Hematopoietic multipotent progenitor cell treated with erythropoietin and hydrocortisone succinate and interleukin-3 and kit ligand, for 8 days (in vitro differentiated cells): ENCODE data around the gene MAVS.
A peak's percentile ranks its signal among the peaks of the same experiment; 100 is the strongest.

Experiments used
- DNase-seq: peaks from one replicate; pipeline ENCODE4 v3.0.0-alpha.2; 2015

Gene MAVS

DNA sequence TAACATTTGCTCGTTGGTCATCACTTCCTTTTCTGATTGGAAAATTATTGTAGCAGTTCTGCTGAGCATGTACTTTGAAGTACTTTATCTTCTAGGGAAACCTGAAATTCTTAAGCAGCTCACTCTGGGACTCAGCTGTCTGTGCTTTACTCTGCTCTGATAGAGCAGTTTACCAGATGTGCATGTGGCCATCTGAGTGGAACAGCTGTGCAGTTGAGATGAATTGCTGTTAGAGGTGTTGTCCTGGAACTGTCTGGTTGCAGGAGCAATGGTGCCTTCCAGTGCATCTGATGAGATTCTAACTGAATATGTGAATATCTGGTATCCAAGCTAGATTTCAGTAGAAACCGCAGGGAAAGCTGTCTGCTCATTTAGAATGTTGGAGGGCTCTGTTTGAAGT, 69.7 kb downstream of the MAVS start:
- peak; percentile 65 for DNase-seq

DNA sequence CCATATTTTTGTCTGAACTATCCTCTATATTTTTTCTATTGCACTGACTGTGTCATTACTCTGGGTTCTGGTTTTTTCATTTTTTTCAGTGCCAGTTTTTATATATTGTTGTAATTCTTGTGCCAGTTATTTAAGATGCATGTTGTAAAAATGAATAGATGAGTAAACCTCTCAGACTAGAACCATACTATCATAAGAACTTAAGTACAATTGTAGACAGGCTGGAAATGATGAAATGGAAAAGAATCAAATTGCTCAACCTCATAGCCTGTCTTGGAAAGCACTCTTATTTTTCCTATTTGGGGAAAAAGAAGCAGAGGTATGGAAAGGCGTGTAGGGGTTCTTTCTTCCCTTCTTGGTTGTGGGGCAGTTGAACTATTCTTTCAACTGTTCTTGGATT, 72.7 kb downstream of the MAVS start:
- DNase-seq: no peak

GRCh38 chr20:3922223-3922982, 75.8 kb downstream of the MAVS start:
- no peak for DNase-seq

GRCh38 chr20:3922983-3923339, 76.3 kb downstream of the MAVS start:
- no peak for DNase-seq

- DNase-seq: peak; percentile 47
Observed at GRCh38 chr20:3923818-3924217, 77.2 kb downstream of the MAVS start.

- DNase-seq: peak; percentile 88
Observed at GRCh38 chr20:3924304-3925112, 77.9 kb downstream of the MAVS start.

- no peak for DNase-seq
Observed at GRCh38 chr20:3925113-3925695, 78.6 kb downstream of the MAVS start.
